Renal cortex interstitium (tissue), 11 donors: ENCODE measurements around the gene IQCH. TPM values are rescaled to one million over a fixed set of nuclear protein-coding genes. Genes with fewer than 3 reads are reported as not detected.
"Not testable (repeated sequence)": the region's sequence is repeated elsewhere in the genome, so short reads cannot be mapped to it uniquely, and the experiment has no call there.

Source experiments
- DNase-seq, 11 donors: peaks; one replicate each; pipeline ENCODE4 v3.0.0-alpha.2; 2013; ENCODE audit warnings: low read depth in 9 of 11, low spot score in 4 of 11; ENCODE audit errors: extremely low read depth in 1 of 11
- polyA plus RNA-seq, 3 donors: library from polyadenylated mRNA; unstranded; fragments of 120-200 nt; gene quantifications; one replicate each; pipeline ENCODE4 v1.2.1, GENCODE V29; 2013; ENCODE audit not compliant: insufficient read length in 3 of 3

The IQCH gene
- polyA plus RNA-seq, 3 donors, result 5.9 to 8.5 (median 7.4) TPM

GRCh38 chr15:67407786-67408185 is 153.2 kb downstream of the IQCH start:
- DNase-seq, result no peak

DNA sequence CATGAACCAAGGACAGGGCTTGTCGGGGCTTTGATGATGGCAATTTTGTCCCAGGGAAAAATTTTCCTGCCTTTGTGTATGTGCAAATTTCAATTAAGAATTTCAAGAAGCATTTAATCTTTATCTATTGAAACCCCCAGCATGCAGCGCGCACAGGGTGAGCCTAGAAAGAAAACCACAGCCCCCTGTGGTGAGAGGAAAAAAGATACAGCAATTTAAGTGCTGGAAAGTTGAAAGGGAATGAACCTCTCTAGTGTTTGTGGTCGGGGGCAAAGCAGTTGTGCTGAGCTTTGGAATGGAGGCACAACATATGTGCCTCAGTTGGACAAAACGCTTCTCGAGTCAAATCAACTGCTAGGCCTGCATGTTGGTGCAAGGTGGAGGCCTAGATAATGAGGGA is 154.6 kb downstream of the IQCH start:
- DNase-seq, result no peak

- no peak for DNase-seq
Observed at GRCh38 chr15:67411486-67411885, 156.9 kb downstream of the IQCH start.

DNA sequence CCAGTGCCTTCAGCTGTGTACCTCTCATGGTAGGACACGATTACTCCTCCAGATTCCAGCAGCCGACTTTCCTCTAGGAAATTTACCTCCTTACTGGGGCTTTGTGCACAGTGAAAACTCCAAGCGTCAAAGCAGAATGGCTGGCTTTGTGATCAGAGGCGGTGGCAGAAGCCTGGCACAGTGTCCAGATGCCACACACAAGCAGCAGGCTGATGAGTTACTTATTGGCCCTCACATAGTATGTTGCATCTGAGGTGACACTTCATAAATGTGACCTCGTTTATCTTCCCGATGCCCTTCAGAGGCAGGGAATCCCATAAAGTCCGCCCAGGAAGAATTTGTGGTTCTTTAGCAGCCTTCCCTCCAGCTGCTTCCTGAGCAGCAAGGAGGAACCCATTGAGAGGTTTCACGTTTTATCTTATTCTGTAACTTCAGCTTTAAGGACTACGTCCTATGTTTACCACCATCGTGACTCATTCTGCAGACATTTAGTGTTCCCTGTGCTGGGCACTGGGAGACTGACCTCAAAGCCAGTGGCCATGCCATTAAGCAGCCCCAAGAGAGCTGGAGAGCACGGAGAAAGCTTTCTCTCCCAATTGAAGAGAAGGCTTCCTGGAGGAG is 159.3 kb downstream of the IQCH start:
- no peak for DNase-seq

GRCh38 chr15:67415181-67415580 is 160.6 kb downstream of the IQCH start:
- peak in 3 of 11 donors; percentile 6 to 43 (median 26) for DNase-seq

DNA sequence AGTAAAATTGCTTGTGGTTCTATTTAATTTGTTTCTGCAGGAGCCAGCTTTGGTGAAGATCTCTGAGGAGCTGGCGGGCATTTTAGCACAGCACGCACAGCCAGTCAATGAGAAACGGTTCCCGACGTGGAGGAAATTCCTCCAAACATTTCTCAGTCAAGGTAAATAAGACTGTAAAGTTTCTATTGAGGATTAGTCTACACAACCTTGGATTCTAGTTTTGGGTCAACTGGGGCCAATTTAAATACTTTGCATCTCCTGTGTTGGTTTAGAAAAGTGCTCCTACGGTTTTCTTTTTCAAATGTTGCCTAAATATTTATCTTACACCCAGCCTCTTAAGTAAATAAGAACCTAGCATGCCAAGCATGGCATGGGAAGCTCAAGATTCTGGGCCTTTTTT is 162.3 kb downstream of the IQCH start:
- DNase-seq, result no peak

GRCh38 chr15:67419705-67420104 is 165.1 kb downstream of the IQCH start:
- no peak for DNase-seq

DNA sequence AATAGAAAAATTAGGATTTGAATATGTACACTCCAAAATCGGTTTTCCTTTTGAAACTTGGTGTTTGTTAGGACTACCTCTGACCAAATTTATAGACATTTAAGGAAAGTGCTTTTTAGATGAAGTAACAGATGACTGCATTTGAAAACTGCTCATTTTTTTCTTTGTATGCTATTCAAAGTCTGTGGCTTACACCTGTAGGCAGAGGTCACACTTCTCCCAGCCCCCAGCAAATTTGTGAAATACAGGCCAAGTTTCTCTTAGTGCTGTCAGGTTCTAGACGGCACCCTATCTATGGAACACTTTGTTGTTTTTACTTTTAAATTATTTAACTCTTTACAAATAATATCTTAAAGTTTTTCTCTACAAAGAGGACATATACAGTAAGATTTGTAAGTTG is 165.6 kb downstream of the IQCH start:
- DNase-seq, result no peak

DNA sequence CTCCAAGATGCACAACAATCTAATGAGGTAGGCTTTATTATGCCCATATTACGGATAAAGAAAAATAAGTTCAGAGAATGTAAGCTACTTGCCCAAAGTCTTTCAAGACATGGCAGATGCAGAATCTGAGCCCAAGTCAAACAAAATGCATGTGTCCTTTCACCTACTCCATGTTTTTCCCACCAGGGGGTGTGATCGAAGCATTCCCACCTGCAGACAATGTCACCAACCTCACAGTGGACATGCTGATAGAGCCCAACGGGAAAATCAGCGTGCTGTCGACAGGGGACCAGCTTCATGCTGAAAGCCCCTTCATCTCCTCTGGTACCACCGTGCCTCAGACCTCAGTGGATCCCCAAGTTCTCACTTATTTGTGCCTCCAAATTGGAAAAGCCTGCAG is 166.5 kb downstream of the IQCH start:
- no peak for DNase-seq

DNA sequence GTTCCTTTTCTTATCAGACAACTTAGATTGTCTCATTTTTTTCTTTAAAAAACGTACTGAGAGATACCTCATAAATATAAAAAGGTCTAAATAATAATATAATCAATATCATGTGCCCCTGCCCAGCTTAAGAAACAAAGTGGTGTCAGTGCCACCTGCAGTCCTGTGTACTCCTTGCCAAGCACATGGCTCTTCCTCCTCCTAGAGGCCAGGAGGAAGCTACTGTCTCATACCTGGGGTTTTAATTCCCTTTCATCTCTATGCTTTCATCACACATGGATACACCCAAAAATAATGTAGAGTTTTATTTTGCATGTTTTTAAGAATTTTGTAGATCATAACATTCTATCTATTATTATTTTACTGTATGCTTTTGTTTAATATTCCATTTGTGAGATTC is 167.7 kb downstream of the IQCH start:
- no peak for DNase-seq

DNA sequence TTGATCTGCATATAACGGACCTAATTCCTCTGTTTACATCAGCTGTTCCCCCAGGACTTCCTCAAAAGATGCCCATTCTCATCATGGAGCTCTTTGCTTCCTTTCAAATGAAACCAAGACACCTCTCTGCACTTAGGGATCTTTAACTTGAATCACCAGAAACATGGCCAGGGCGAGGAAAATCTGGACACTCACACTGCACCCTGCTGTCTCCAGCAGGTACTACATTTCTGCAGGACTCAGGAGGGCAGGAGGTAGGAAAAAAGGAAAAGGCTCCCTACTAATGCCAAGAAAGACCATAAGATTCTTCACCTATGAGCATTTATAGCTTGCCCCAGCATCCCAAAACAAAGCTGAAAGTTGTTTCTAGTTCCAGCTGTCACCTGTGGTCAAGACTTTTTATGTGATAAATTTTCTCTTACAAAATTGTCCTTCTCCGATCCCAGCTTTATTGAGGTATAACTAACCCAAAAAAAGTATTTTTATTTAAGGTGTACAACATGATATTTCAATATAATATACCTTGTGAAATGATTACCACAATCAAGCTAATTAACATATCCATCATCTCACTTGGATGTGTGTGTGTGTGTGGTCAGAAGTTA is 179.0 kb downstream of the IQCH start:
- DNase-seq, result peak in 6 of 11 donors; percentile 18 to 34 (median 26)

DNA sequence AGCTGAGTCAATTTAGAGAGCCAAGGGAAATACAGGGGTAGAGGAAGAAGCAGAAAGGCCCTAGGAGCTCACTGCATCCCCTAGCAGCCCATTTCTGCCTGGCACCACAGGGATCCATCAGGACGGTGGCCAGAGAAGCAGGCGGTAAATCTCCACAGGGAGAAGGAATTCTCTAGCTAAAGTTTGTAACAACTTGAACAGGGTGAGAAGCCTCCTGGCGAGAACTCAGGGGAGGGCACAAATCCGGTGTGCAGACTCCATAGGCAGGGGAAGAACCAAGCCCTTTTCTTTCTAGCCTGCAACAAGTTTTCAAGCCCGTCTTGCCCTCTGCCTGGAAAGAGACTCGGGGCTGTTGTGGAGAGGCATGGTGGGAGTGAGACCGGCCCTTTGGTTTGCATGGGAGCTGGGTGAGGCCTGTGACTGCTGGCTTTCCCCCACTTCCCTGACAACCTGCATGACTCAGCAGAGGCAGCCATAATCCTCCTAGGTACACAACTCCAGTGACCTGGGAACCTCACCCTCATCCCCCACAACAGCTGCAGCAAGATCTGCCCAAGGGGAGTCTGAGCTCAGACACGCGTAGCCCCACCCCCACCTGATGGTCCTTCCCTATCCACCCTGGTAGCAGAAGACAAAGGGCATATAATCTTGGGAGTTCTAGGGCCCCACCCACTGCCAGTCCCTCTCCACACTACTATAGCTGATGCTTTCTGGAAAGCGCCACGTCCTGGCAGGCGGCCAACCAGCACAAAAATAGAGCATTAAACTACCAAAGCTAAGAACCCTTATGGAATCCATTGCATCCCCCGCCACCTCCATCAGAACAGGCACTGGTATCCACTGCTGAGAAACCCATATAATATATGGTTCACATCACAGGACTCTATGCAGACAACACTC is 182.0 kb downstream of the IQCH start:
- DNase-seq, result not testable (repeated sequence)

DNA sequence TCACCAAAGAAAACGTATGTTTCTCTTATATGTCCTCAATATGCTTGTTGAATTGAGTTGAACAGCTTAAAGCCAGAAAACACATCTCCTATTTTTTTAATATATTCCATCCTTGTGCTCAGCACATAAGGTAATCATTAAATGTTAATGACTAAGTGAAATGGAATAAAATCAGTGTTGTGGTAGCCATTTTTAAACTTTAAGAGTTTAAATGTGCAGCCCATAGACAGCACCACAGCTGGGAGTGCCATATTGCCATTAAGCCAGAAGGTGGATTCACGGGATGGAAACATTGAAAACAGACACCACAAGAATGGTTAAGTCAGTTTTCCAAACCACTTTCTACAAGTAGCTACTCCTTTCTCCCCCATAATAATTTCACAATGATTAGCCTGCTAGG is 189.5 kb downstream of the IQCH start:
- DNase-seq, result no peak

DNA sequence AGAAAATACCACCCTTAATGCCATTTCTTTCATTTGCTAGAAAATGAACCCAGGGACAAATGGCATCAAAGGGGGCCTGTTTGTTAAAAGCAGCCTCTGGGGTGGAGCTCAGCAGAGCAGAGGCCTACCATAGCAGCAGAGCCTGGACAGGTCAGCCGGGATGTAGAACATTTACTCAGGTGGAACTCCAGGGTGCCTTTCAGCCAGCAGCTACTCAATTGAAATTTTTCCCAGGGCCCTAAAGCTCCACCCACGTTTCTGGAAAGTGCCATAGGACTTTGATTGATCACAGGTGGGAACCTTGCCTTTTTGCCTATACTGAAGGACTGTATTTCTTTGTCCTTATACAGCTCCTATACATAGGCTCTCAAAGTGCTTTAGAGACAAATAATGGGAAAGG is 191.9 kb downstream of the IQCH start:
- no peak for DNase-seq

- not testable (repeated sequence) for DNase-seq
Observed at GRCh38 chr15:67448372-67448771, 193.8 kb downstream of the IQCH start.

DNA sequence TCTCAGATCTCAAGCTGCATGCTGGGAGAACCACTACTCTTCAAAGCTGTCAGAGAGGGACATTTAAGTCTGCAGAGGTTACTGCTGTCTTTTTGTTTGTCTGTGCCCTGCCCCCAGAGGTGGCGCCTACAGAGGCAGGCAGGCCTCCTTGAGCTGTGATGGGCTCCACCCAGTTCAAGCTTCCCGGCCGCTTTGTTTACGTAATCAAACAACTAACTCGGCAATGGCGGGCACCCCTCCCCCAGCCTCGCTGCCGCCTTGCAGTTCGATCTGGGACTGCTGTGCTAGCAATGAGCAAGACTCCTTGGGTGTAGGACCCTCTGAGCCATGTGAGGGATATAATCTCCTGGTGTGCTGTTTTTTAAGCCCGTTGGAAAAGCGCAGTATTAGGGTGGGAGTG is 199.1 kb downstream of the IQCH start:
- DNase-seq, result not testable (repeated sequence)

GRCh38 chr15:67456677-67457529 is 202.3 kb downstream of the IQCH start:
- peak; percentile 44 to 69 (median 57) for DNase-seq

DNA sequence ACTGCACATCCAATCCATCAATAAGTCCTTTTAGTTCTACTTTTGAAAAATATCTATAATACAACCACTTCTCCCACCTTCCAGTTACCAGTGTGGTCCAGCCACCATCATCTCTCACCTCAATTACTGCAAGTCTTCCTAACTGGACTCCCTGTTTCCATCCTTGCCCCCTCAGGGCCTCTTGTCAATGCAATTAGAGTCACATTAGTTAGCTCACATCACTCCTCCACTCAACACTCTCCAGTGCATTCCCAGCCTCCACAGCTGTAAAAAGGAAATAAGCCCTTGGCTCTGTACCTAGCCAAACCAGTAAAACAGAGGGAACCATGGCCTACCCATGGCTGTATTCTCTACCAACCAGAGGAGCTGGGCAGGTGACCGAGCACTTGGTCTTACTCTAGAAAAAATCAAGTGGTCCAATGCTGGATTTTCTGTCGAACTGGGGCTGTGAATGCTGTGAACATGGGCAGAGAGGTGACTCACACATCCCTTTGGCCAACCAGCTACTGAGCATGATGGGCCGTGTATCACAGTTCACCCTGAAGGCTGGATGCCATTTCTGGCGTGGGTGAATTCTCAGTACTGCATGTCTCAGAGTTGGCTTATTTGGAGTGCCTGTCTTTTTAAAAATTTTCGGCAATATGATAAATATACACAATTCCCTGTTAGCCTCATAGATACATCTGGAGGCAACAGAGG is 203.9 kb downstream of the IQCH start:
- no peak for DNase-seq

DNA sequence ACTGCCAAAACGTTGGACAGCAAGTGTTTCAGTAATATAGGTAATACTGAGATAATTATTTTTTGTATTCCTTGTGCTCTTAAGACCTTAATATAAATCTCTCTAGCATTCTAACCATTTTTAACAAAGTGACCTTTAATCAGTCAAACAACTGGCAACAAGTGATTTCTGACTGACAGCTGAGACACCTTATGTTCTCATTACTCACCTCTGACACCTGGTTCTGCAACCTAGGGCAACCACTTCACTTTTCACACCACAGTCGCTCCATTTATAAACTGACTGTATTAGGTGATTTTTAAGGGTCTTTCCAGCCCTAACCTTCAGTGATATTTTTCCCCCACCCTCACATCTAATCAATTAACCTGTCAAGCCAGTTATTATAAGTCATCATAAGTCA is 205.9 kb downstream of the IQCH start:
- DNase-seq, result no peak
